ENCODE measurements around the gene SPECC1. TPM values are rescaled to one million over a fixed set of nuclear protein-coding genes. Genes with fewer than 3 reads are reported as not detected.

The SPECC1 gene
- total and polyA plus RNA-seq, 2 of the 4 experiments (the other 2 are of a cell fraction), result 16.9 to 26.2 TPM

DNA sequence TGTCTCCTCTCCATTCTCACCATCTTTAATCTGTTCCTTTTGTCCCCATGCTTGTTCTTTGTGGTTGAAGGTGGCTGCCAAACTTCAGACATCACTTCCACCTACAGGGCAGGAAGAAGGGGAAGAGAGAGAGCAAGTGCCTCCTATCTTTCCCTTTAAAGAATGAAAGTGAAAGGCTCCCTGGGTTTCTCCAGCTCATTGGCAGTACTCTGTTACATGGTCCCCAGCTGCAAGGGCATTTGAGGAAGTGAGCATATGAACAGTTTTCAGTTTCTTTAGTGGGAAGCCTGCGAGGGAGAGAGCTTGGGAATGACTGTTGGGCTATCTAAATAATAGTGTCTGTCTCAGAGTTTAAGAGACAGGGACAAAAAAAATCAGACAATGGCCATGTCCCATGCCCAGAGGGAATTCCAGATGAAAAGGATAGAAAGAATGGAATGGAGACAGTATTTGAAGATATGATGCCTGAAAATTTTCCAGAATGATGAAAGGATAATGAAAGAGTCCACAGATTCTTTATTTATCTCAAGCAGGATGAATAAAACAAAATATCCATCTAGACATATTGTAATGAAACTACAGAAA is 298.3 kb downstream of the SPECC1 start:
- CTCF ChIA-PET, result interaction anchor here (1.0 kb wide), 1 partner anchor 17 kb away, joined by 3 read pairs; no protein-coding TSS in a partner anchor
- Histone ChIP-seq H3K4ac (ENCODE audit: low read depth, low read length) (no peak overlapping the region), H3K23ac (ENCODE audit: low read depth, low read length) (no peak overlapping the region), H3K4me2 (ENCODE audit: low read depth, low read length) (no peak overlapping the region), H3K9ac (ENCODE audit: low read depth, low read length) (no peak overlapping the region), H2AK9ac (replicated peaks; ENCODE audit: low read depth, low read length, poor library complexity) (no peak overlapping the region), H4K8ac (ENCODE audit: low read depth in 2 of 2, low read length in 2 of 2) (no peak overlapping the region), H4K5ac (ENCODE audit: low read depth, low read length) (no peak overlapping the region), H2BK5ac (ENCODE audit: low read depth, low read length, poor library complexity, severe bottlenecking) (no peak overlapping the region), H2BK20ac (ENCODE audit: low read depth, low read length) (no peak overlapping the region), H3K27me3 (ENCODE audit: control insufficient read depth, insufficient read depth, low read length) (no peaks in the 10 kb centered on the region), H3K9me1 (ENCODE audit: insufficient read depth, low read length) (no peaks in the 10 kb centered on the region), H3K4me1 (ENCODE audit: control insufficient read depth, insufficient read depth, low read length) (0 out of 2 replicates have a peak, but pooled peaks cover 2% of the 10 kb centered on the region), H2BK120ac (ENCODE audit: low read depth, low read length) (no peak overlapping the region), H3K4me3 (ENCODE audit: insufficient read depth, low read depth, low read length) (no peak overlapping the region), H2AK5ac (ENCODE audit: low read depth, low read length) (no peak overlapping the region), H3K56ac (ENCODE audit: extremely low read depth, insufficient read depth, low read length) (no peak overlapping the region), H4K20me1 (ENCODE audit: insufficient read depth, low read length) (no peaks in the 10 kb centered on the region), H3K27ac (ENCODE audit: insufficient read depth, low read length) (no peak overlapping the region), H3K9me3 (ENCODE audit: control insufficient read depth, insufficient read depth, low read length) (peaks cover 16% of the 10 kb centered on the region), H3K18ac (ENCODE audit: low read depth, low read length) (no peak overlapping the region), H3K36me3 (ENCODE audit: control insufficient read depth, insufficient read depth, low read length) (peaks cover 11% of the 10 kb centered on the region), H2AFZ (replicated peaks; ENCODE audit: low read length, poor library complexity) (no peak overlapping the region), H3K79me1 (ENCODE audit: low read depth in 1 of 2, low read length in 2 of 2) (peaks cover 0 to 2% of the 10 kb centered on the region in 2 experiments; a peak in 1 of 4 replicates), H2BK15ac (ENCODE audit: low read depth, low read length) (no peak overlapping the region), H4K91ac (ENCODE audit: insufficient read depth, low read depth, low read length) (no peak overlapping the region), H3K14ac (replicated peaks; ENCODE audit: low read depth, low read length) (no peak overlapping the region)
- TF ChIP-seq, protein P1, sequence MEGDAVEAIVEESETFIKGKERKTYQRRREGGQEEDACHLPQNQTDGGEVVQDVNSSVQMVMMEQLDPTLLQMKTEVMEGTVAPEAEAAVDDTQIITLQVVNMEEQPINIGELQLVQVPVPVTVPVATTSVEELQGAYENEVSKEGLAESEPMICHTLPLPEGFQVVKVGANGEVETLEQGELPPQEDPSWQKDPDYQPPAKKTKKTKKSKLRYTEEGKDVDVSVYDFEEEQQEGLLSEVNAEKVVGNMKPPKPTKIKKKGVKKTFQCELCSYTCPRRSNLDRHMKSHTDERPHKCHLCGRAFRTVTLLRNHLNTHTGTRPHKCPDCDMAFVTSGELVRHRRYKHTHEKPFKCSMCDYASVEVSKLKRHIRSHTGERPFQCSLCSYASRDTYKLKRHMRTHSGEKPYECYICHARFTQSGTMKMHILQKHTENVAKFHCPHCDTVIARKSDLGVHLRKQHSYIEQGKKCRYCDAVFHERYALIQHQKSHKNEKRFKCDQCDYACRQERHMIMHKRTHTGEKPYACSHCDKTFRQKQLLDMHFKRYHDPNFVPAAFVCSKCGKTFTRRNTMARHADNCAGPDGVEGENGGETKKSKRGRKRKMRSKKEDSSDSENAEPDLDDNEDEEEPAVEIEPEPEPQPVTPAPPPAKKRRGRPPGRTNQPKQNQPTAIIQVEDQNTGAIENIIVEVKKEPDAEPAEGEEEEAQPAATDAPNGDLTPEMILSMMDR (conservative IDR thresholded peaks at IDR 0.05; ENCODE audit: low read depth, low read length), result no peak
- TF ChIP-seq POLR2A (IDR thresholded peaks at IDR 0.05; ENCODE audit: low read depth, low read length) (no peak), NFE2L2 (IDR thresholded peaks at IDR 0.05; ENCODE audit: low read depth, low read length) (no peak), MXI1 (IDR thresholded peaks at IDR 0.05; ENCODE audit: borderline replicate concordance, low read depth, low read length) (no peak), CEBPB (IDR thresholded peaks at IDR 0.05; ENCODE audit: low read depth, low read length) (no peak), RAD21 (IDR thresholded peaks at IDR 0.05; ENCODE audit: low read length) (no peak), MAFK (IDR thresholded peaks at IDR 0.05; ENCODE audit: low read depth, low read length) (no peak), CHD1 (IDR thresholded peaks at IDR 0.05; ENCODE audit: low read depth, low read length) (no peak), MAZ (IDR thresholded peaks at IDR 0.05; ENCODE audit: borderline replicate concordance, low read depth, low read length) (no peak), RFX5 (IDR thresholded peaks at IDR 0.05; ENCODE audit: low read depth, low read length) (no peak), BHLHE40 (IDR thresholded peaks at IDR 0.05; ENCODE audit: low read depth, low read length) (no peak), RCOR1 (IDR thresholded peaks at IDR 0.05; ENCODE audit: insufficient replicate concordance, low read length) (no peak), FOS (IDR thresholded peaks at IDR 0.05; ENCODE audit: low read depth, low read length) (no peak), SMC3 (IDR thresholded peaks at IDR 0.05; ENCODE audit: low read depth, low read length) (no peak)
- TF ChIP-seq, protein P2, sequence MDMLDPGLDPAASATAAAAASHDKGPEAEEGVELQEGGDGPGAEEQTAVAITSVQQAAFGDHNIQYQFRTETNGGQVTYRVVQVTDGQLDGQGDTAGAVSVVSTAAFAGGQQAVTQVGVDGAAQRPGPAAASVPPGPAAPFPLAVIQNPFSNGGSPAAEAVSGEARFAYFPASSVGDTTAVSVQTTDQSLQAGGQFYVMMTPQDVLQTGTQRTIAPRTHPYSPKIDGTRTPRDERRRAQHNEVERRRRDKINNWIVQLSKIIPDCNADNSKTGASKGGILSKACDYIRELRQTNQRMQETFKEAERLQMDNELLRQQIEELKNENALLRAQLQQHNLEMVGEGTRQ (IDR thresholded peaks at IDR 0.05; ENCODE audit: low read depth, low read length), result no peak
- TF ChIP-seq, protein P3, sequence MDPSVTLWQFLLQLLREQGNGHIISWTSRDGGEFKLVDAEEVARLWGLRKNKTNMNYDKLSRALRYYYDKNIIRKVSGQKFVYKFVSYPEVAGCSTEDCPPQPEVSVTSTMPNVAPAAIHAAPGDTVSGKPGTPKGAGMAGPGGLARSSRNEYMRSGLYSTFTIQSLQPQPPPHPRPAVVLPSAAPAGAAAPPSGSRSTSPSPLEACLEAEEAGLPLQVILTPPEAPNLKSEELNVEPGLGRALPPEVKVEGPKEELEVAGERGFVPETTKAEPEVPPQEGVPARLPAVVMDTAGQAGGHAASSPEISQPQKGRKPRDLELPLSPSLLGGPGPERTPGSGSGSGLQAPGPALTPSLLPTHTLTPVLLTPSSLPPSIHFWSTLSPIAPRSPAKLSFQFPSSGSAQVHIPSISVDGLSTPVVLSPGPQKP (IDR thresholded peaks at IDR 0.05; ENCODE audit: borderline replicate concordance, low read depth, low read length), result no peak
- no TSS peak for BruUV-seq (replicated peaks)
- POLR2A ChIA-PET (ENCODE audit: unreplicated experiment), result no interaction called here
- no CpG with 5 or more reads among the region's 1 CpG for WGBS, 2 experiments (ENCODE audit: extremely low coverage in 2 of 2, insufficient read length in 1 of 2)
- dilution Hi-C loops (cut with HindIII; ENCODE audit: low sequenced_read_pairs, unreplicated experiment) (no loop called here), intact Hi-C loops (cut with micrococcal nuclease) (no loop called here), in situ Hi-C loops (cut with MboI; ENCODE audit: low sequenced_read_pairs) (no loop called here)
- no peak for DNase-seq
- no peak for ATAC-seq (ENCODE audit: low read depth)

Data from IMR-90 (cell line).